GM18502 (cell line): Measurements from ENCODE around the gene ZMYND12.

ENCODE experiments used
- ATAC-seq: cut with Tn5 transposase; IDR thresholded peaks from one replicate; pipeline ENCODE4 v1.9.1; 2021; ENCODE audit warnings: mild to moderate bottlenecking; ENCODE audit not compliant: unreplicated experiment, poor library complexity

The ZMYND12 gene

GRCh38 chr1:42449256-42449655 is 6.6 kb downstream of the ZMYND12 start:
- ATAC-seq: no peak

- ATAC-seq: no peak
Measured at GRCh38 chr1:42442662-42443061, 13.2 kb downstream of the ZMYND12 start.

GRCh38 chr1:42439940-42440339 is 15.9 kb downstream of the ZMYND12 start:
- no peak for ATAC-seq

- ATAC-seq: no peak
Measured at GRCh38 chr1:42434340-42434739, 21.5 kb downstream of the ZMYND12 start.

- no peak for ATAC-seq
Measured at GRCh38 chr1:42433369-42433768, 22.5 kb downstream of the ZMYND12 start.

GRCh38 chr1:42432714-42433113 is 23.1 kb downstream of the ZMYND12 start:
- no peak for ATAC-seq

GRCh38 chr1:42431514-42431913 is 24.3 kb downstream of the ZMYND12 start:
- no peak for ATAC-seq

- no peak for ATAC-seq
Measured at GRCh38 chr1:42430286-42431135, 25.3 kb downstream of the ZMYND12 start.

- ATAC-seq: no peak
Measured at GRCh38 chr1:42429603-42430002, 26.2 kb downstream of the ZMYND12 start.

- ATAC-seq: no peak
Measured at GRCh38 chr1:42427240-42427639, 28.6 kb downstream of the ZMYND12 start.

GRCh38 chr1:42424201-42424600 is 31.6 kb downstream of the ZMYND12 start:
- no peak for ATAC-seq

GRCh38 chr1:42423681-42424080 is 32.1 kb downstream of the ZMYND12 start:
- ATAC-seq: no peak

GRCh38 chr1:42422737-42423136 is 33.1 kb downstream of the ZMYND12 start:
- ATAC-seq: no peak

GRCh38 chr1:42420911-42421585 is 34.8 kb downstream of the ZMYND12 start:
- no peak for ATAC-seq

- no peak for ATAC-seq
Measured at GRCh38 chr1:42420121-42420520, 35.7 kb downstream of the ZMYND12 start.

GRCh38 chr1:42419126-42419821 is 36.5 kb downstream of the ZMYND12 start:
- no peak for ATAC-seq

GRCh38 chr1:42418516-42418915 is 37.3 kb downstream of the ZMYND12 start:
- no peak for ATAC-seq

- ATAC-seq: no peak
Measured at GRCh38 chr1:42417166-42417565, 38.7 kb downstream of the ZMYND12 start.

- ATAC-seq: no peak
Measured at GRCh38 chr1:42414551-42415496, 41.0 kb downstream of the ZMYND12 start.

GRCh38 chr1:42403880-42404400 is 51.9 kb downstream of the ZMYND12 start:
- ATAC-seq: no peak
